HUES6 (cell line): ENCODE results near the gene IL12RB1.

Experiments
- H3K27ac ChIP-seq: 2 replicates; pipeline ENCODE4 v1.7.0; 2013; ENCODE audit warnings: low read depth, mild to moderate bottlenecking, low read length, inconsistent platforms
- H3K27me3 ChIP-seq: 2 replicates; pipeline ENCODE4 v1.6.1; 2013; ENCODE audit warnings: low read length; ENCODE audit not compliant: control insufficient read depth, insufficient read depth
- H3K36me3 ChIP-seq: 2 replicates; pipeline ENCODE4 v1.6.1; 2013; ENCODE audit warnings: low read length; ENCODE audit not compliant: control insufficient read depth, insufficient read depth
- H3K4me1 ChIP-seq: 2 replicates; pipeline ENCODE4 v1.6.1; 2013; ENCODE audit warnings: low read length; ENCODE audit not compliant: control insufficient read depth, insufficient read depth
- H3K4me3 ChIP-seq: 2 replicates; pipeline ENCODE4 v1.5.1; 2013; ENCODE audit warnings: low read depth, low read length
- H3K9ac ChIP-seq: one replicate; pipeline ENCODE4 v1.6.1; 2013; ENCODE audit warnings: mild to moderate bottlenecking, low read length
- H3K9me3 ChIP-seq: 2 replicates; pipeline ENCODE4 v1.6.1; 2013; ENCODE audit warnings: low read depth, low read length; ENCODE audit not compliant: control insufficient read depth, insufficient read depth

Gene IL12RB1

DNA sequence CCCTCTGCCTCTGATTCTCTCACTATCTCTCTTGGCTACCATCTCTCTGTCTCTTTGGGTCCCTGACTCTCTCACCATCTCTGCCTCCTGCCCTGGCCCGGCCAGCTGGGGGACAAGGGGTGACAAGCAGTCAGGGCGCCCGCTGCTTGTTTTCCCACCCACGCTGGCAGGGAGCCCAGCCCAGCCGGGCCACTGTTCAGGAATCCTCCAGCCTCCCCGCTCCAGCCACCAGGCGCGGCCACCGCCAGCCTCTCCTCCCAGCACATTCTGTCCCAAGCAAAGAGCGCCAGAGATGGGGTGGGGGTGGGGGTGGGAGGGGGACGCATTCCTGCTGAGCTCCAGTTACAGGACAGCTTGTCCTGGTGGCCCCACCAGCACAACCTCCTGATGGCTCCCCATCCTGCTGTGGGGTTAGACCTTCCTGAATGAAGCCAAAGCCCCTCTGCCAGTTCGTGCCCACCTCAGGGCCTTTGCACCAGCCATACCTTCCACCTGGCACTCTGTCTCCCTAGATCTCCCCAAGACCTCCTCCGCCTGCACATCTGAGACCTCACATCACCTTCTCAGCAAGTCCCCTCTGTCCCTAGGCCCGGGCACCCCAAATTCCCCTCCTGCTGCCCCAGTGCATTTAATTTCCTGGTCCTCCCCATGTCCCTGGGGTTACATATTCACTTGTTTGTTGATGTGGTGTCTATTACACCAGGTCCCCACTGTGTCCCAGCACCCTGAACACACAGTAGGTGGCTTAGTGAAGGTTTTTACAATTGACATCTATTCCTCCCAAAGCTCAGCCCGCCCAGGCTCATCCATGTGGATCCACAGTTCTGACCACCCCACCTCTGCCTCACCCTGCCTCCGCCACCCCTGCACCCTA lies 66.3 kb downstream of the IL12RB1 start:
- Histone ChIP-seq H3K9me3 (no peaks in the 10 kb centered on the region), H3K4me1 (peaks cover 8% of the 10 kb centered on the region), H3K36me3 (no peaks in the 10 kb centered on the region), H3K9ac (no peak overlapping the region), H3K4me3 (no peak overlapping the region), H3K27ac (no peak overlapping the region), H3K27me3 (no peaks in the 10 kb centered on the region)

DNA sequence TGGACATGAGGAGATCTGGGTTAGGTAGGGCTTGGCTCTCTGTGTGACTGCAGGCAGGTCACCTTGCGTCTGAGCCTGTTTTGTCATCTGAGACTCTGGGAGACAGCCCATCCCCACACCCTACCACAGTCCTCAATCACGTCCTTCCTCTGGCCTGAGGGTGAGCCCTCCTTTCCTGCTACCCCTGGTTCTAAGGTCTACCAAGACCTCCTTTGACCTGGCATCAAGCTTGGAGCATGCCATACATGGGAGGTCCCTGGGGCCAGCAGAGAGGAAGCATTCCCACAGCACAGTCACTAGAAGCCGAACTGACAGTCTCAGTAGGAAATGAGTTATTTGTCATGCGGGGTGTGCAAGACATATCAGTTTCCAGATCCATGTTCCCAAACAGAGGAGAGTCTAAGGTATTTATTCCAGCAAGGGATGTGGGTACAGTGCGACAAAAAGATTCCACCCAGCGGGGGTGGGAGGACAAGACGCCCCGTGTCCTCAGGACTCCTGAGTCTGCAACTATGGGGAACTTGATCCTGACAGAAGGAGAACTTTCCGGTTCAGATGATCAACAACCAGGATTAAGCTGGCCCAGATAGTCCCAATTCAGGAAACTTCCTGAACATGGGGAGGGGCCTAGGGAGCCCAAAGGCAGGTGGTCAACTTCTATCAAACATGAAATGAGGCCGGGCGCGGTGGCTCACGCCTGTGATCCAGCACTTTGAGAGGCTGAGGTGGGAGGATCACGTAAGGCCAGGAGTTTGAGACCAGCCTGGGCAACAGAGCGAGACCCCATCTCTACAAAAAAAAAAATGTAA lies 69.3 kb downstream of the IL12RB1 start:
- Histone ChIP-seq H3K4me3 (no peak overlapping the region), H3K4me1 (peaks cover 3% of the 10 kb centered on the region), H3K27me3 (no peaks in the 10 kb centered on the region), H3K27ac (no peak overlapping the region), H3K9me3 (no peaks in the 10 kb centered on the region), H3K36me3 (peaks cover 9% of the 10 kb centered on the region; the same call in 1 of the 2 replicates), H3K9ac (no peak overlapping the region)

DNA sequence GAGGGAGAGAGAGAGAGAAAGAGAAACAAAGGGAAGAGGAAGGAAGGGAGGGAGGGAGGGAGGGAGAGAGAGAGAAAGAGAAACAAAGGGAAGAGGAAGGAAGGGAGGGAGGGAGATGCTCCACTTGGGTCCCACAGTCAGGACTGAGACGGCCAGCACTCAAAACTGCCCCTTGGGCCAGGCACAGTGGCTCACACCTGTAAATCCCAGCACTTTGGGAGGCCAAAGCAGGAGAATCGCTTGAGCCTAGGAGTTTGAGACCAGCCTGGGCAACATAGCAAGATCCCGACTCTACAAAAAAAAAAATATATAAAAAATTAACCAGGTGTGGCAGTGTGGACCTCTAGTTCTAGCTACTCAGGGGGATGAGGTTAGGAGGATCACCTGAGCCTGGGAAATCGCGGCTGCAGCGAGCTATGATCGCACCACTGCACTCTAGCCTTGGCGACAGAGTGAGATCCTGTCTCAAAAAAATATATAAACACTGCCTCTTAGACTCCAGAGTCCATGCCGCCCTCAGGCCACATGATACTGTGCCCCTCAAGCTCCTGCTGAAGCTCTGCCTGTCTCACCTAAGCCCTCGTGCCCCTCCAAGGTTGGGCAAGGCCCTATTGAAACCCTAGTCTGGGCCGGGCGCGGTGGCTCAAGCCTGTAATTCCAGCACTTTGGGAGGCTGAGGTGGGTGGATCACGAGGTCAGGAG lies 70.4 kb downstream of the IL12RB1 start:
- Histone ChIP-seq H3K9me3 (no peaks in the 10 kb centered on the region), H3K27ac (no peak overlapping the region), H3K36me3 (peaks cover 13% of the 10 kb centered on the region), H3K4me1 (no peaks in the 10 kb centered on the region), H3K27me3 (no peaks in the 10 kb centered on the region), H3K9ac (no peak overlapping the region), H3K4me3 (no peak overlapping the region)

DNA sequence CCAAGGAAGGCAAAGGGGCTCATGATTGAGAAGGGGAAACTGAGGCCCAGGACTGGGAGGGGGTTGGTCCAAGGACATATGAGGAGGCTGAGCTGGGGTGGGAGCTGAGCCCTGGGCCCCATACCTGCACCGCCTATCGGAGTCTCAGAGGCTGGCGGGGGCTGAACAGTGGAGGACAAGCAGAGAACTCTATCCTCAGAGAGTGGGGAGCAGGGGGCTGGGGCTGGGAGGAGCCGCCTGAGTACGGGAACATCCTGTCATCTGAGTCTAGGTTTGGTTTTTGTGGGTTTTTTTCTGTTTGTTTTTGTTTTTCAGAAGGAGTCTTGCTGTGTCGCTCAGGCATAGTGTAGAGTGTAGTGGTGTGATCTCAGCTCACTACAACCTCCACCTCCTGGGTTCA lies 72.5 kb downstream of the IL12RB1 start:
- Histone ChIP-seq H3K4me3 (no peak overlapping the region), H3K4me1 (no peaks in the 10 kb centered on the region), H3K27ac (no peak overlapping the region), H3K27me3 (no peaks in the 10 kb centered on the region), H3K36me3 (peaks cover 30% of the 10 kb centered on the region), H3K9ac (no peak overlapping the region), H3K9me3 (no peaks in the 10 kb centered on the region)

DNA sequence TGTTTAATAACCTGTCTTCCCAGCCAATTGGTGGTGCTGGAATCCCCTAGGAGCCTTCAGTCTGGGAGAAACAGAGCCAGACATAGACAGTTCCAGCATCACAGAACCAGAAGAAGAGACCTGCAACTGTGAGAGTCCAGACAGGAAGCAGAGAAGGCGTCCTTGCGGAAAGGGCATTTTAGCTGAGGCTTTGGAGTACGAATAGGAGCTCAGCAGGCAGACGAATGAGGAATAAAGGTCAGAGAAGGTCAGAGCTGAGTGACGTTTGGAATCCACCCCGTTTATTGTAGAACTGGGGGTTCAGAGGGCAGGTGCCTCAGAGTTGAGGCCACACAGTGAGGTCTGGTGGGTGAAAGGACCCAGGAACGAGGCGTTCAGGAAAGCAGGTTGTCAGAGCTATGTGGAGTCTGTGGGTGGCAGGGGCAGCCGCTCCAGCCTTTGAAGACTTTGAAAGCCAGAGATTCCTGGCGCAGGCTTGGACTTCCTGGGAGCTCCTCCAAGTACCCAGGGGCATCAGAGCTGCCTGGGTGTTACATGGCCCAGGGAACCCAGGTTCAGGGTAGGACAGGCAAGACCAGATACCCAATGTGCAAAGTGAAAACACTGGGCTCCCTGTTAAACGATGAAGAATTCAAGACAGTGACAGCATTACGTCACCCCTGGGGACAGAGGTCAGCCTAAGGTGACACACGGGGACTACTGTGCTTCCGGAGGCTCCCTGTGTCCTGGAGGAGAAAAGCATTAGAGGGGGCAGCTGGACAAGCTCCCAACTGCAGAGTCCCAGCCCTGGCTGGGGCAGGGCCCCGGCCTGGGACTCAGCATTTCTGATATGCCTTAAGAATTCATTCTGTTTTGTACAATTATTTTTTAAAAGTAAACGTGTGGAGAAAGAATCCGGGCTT lies 73.3 kb downstream of the IL12RB1 start:
- H3K36me3 ChIP-seq, result peaks cover 30% of the 10 kb centered on the region
- H3K9me3 ChIP-seq, result no peaks in the 10 kb centered on the region
- no peaks in the 10 kb centered on the region for H3K4me1 ChIP-seq
- H3K9ac ChIP-seq, result no peak overlapping the region
- no peak overlapping the region for H3K4me3 ChIP-seq
- H3K27ac ChIP-seq, result no peak overlapping the region
- no peaks in the 10 kb centered on the region for H3K27me3 ChIP-seq

DNA sequence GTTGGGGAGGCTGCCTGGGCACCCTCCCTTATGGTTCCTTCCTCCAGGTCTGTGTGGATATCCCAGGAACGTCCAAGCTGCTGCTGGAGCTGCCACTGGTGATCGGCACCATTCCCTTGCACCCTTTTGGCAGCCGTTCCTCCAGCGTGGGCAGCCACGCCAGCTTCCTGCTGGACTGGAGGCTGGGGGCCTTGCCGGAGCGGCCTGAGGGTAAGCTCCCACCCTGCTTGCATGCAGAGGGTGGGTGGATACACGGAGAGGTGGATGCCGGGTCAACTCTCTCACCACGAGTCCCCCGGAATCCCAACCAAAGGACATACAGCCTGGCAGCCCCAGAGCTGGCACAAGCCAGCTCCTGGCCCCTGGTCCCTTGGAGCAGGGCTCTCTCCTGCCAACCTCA lies 76.6 kb downstream of the IL12RB1 start:
- H3K4me1 ChIP-seq, result no peaks in the 10 kb centered on the region
- no peaks in the 10 kb centered on the region for H3K27me3 ChIP-seq
- H3K9me3 ChIP-seq, result no peaks in the 10 kb centered on the region
- H3K4me3 ChIP-seq, result no peak overlapping the region
- H3K9ac ChIP-seq, result no peak overlapping the region
- no peak overlapping the region for H3K27ac ChIP-seq
- peaks cover 30% of the 10 kb centered on the region for H3K36me3 ChIP-seq

DNA sequence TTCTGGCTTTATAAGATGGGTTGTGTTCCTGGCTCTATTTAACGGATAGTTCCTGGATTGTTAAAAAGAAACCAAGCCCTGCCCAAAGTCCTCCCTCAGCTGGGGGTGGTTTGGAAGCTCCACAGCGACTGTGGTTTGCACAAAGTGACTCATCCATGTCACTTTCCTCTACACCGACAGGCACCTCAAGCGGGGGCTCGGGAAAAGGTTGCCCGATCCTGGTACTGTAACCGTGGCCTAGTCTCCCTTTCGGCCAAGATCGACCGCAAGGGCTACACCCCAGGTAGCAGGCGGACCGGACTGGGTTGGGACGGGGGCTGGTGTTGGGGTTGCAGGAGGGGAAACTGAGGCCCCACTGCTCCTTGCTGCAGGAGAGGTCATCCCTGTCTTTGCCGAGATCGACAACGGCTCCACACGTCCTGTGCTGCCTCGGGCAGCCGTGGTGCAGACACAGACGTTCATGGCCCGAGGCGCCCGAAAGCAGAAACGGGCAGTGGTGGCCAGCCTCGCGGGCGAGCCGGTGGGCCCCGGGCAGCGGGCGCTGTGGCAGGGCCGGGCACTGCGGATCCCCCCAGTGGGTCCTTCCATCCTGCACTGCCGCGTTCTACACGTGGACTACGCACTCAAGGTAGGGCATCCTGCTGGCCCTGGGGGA lies 77.2 kb downstream of the IL12RB1 start:
- H3K4me3 ChIP-seq, result no peak overlapping the region
- no peaks in the 10 kb centered on the region for H3K27me3 ChIP-seq
- no peak overlapping the region for H3K27ac ChIP-seq
- H3K9ac ChIP-seq, result no peak overlapping the region
- no peaks in the 10 kb centered on the region for H3K9me3 ChIP-seq
- H3K4me1 ChIP-seq, result no peaks in the 10 kb centered on the region
- peaks cover 30% of the 10 kb centered on the region for H3K36me3 ChIP-seq
